ENCODE results near the gene CABS1.

Gene CABS1

GRCh38 chr4:70334681-70335080 is at the start of gene CABS1:
Gene CABS1 (plus strand): TSS chr4:70334981. CDS start chr4:70335040, 59 bp downstream.
- no peak for DNase-seq (ENCODE audit: low read depth)

- DNase-seq (ENCODE audit: low read depth), result no peak
These were observed 46.1 kb upstream of the CABS1 start for GRCh38 chr4:70288651-70289050.

- no peak for DNase-seq (ENCODE audit: low read depth)
These were observed 43.4 kb upstream of the CABS1 start for GRCh38 chr4:70291341-70291740.

- DNase-seq (ENCODE audit: low read depth), result no peak
These were observed 37.2 kb upstream of the CABS1 start for GRCh38 chr4:70297576-70297975.

- no peak for DNase-seq (ENCODE audit: low read depth)
These were observed 36.7 kb upstream of the CABS1 start for GRCh38 chr4:70298051-70298450.

- no peak for DNase-seq (ENCODE audit: low read depth)
These were observed 35.1 kb upstream of the CABS1 start for GRCh38 chr4:70299643-70300042.

- no peak for DNase-seq (ENCODE audit: low read depth)
These were observed 34.6 kb upstream of the CABS1 start for GRCh38 chr4:70300215-70300614.

GRCh38 chr4:70303090-70303489 is 31.7 kb upstream of the CABS1 start:
- no peak for DNase-seq (ENCODE audit: low read depth)

GRCh38 chr4:70305601-70306000 is 29.2 kb upstream of the CABS1 start:
- DNase-seq (ENCODE audit: low read depth), result no peak

GRCh38 chr4:70306076-70306475 is 28.7 kb upstream of the CABS1 start:
- DNase-seq (ENCODE audit: low read depth), result no peak

- no peak for DNase-seq (ENCODE audit: low read depth)
These were observed 21.0 kb upstream of the CABS1 start for GRCh38 chr4:70313736-70314135.

GRCh38 chr4:70315928-70316327 is 18.9 kb upstream of the CABS1 start:
- no peak for DNase-seq (ENCODE audit: low read depth)

- no peak for DNase-seq (ENCODE audit: low read depth)
These were observed 8.7 kb upstream of the CABS1 start for GRCh38 chr4:70326052-70326451.

GRCh38 chr4:70336043-70336442 is 1.3 kb downstream of the CABS1 start:
- DNase-seq (ENCODE audit: low read depth), result no peak

GRCh38 chr4:70337886-70338420 is 3.2 kb downstream of the CABS1 start:
- no peak for DNase-seq (ENCODE audit: low read depth)

- DNase-seq (ENCODE audit: low read depth), result no peak
These were observed 21.4 kb downstream of the CABS1 start for GRCh38 chr4:70356185-70356584.

- no peak for DNase-seq (ENCODE audit: low read depth)
These were observed 24.4 kb downstream of the CABS1 start for GRCh38 chr4:70359115-70359661.

- DNase-seq (ENCODE audit: low read depth), result no peak
These were observed 25.7 kb downstream of the CABS1 start, which contains the start of gene SMR3A for GRCh38 chr4:70360460-70360859. Gene SMR3A (plus strand): TSS chr4:70360760. CDS start chr4:70362116, 1,356 bp downstream.

- DNase-seq (ENCODE audit: low read depth), result no peak
These were observed 29.2 kb downstream of the CABS1 start for GRCh38 chr4:70364002-70364401.

- DNase-seq (ENCODE audit: low read depth), result no peak
These were observed 30.7 kb downstream of the CABS1 start for GRCh38 chr4:70365479-70365878.

GRCh38 chr4:70367813-70368212 is 33.0 kb downstream of the CABS1 start:
- no peak for DNase-seq (ENCODE audit: low read depth)

GRCh38 chr4:70371987-70372386 is 37.2 kb downstream of the CABS1 start:
- DNase-seq (ENCODE audit: low read depth), result no peak

- no peak for DNase-seq (ENCODE audit: low read depth)
These were observed 38.0 kb downstream of the CABS1 start for GRCh38 chr4:70372760-70373159.

GRCh38 chr4:70380578-70380977 is 45.8 kb downstream of the CABS1 start:
- DNase-seq (ENCODE audit: low read depth), result no peak
